ENCODE measurements around the gene POU2F1. TPM values are rescaled to one million over a fixed set of nuclear protein-coding genes. Genes with fewer than 3 reads are reported as not detected.

POU2F1 gene
- total RNA-seq, 2 donors from 2014 or later, result 48.6 to 49.4 TPM

DNA sequence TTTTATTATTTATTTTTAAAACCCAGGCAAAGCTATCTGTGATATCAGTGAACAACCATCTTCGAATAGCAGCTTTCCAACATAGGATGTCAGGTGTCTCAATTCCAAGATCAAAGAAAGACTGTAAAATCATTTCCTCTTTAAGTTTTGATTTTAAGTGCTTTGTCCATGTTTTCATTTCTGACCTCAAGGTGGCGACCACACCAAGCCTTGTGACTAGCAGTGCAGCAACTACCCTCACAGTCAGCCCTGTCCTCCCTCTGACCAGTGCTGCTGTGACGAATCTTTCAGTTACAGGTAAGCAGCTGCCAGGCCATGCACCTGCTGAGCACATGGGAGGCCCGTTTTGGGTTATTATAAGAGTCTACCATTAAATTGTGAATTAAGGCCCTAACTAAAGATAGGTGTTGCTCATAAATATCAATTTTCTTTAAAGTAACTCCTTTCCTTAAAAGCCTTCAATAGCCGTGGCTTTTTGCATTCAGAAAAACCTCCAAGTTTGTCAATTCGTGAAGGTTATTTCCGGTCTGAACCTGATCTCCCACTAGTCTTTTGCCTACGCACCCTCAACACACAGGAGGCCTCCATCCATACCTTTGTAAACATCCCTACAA, 180.7 kb downstream of the POU2F1 start:
- Mint-ChIP-seq H3K36me3 (ENCODE audit: low read depth) (peaks cover 54% of the 10 kb centered on the region), H3K4me1 (no peaks in the 10 kb centered on the region), H3K27me3 (ENCODE audit: insufficient read depth) (no peaks in the 10 kb centered on the region), H3K9me3 (no peaks in the 10 kb centered on the region), H3K27ac (no peak overlapping the region), H3K4me3 (no peak overlapping the region)
- peaks cover 67% of the 10 kb centered on the region for H3K36me3 ChIP-seq (ENCODE audit: control insufficient read depth, insufficient read depth, low read length)
- TF ChIP-seq CTCF (conservative IDR thresholded peaks at IDR 0.05), result peak; percentile 83
- DNase-seq, result peak; percentile 79
- WGBS, 2 experiments (ENCODE audit: insufficient coverage in 1 of 2, insufficient read length in 1 of 2), result 70 to 81% methylated on average over 6 to 8 of the region's 8 CpGs
- no peak overlapping the region for H3K4me3 ChIP-seq (ENCODE audit: low read length)
- no peak overlapping the region for H3K9ac ChIP-seq (ENCODE audit: extremely low read depth, low read length, poor library complexity, severe bottlenecking)
- H3K27ac ChIP-seq (ENCODE audit: low read depth, low read length), result no peak overlapping the region
- H3K4me1 ChIP-seq (ENCODE audit: control insufficient read depth, insufficient read depth, low read length), result no peaks in the 10 kb centered on the region
- no peaks in the 10 kb centered on the region for H3K27me3 ChIP-seq (ENCODE audit: control insufficient read depth, insufficient read depth, low read length, poor library complexity, severe bottlenecking)
- H3K9me3 ChIP-seq (ENCODE audit: control insufficient read depth, low read length), result no peaks in the 10 kb centered on the region

GRCh38 chr1:167404161-167404888, 183.6 kb downstream of the POU2F1 start:
- H3K4me1 Mint-ChIP-seq, result no peaks in the 10 kb centered on the region
- Histone ChIP-seq H3K4me1 (ENCODE audit: control insufficient read depth, insufficient read depth, low read length) (no peaks in the 10 kb centered on the region), H3K9me3 (ENCODE audit: control insufficient read depth, low read length) (no peaks in the 10 kb centered on the region), H3K27me3 (ENCODE audit: control insufficient read depth, insufficient read depth, low read length, poor library complexity, severe bottlenecking) (no peaks in the 10 kb centered on the region), H3K27ac (ENCODE audit: low read depth, low read length) (peak overlapping the region; percentile 2), H3K9ac (ENCODE audit: extremely low read depth, low read length, poor library complexity, severe bottlenecking) (no peak overlapping the region), H3K4me3 (ENCODE audit: low read length) (no peak overlapping the region), H3K36me3 (ENCODE audit: control insufficient read depth, insufficient read depth, low read length) (peaks cover 55% of the 10 kb centered on the region)
- no peaks in the 10 kb centered on the region for H3K27me3 Mint-ChIP-seq (ENCODE audit: insufficient read depth)
- 91 to 95% methylated on average over 4 of the region's 4 CpGs for WGBS, 2 experiments (ENCODE audit: insufficient coverage in 1 of 2, insufficient read length in 1 of 2)
- no peak overlapping the region for H3K4me3 Mint-ChIP-seq
- no peaks in the 10 kb centered on the region for H3K9me3 Mint-ChIP-seq
- no peak for TF ChIP-seq CTCF (conservative IDR thresholded peaks at IDR 0.05)
- H3K27ac Mint-ChIP-seq, result no peak overlapping the region
- H3K36me3 Mint-ChIP-seq (ENCODE audit: low read depth), result peaks cover 37% of the 10 kb centered on the region
- DNase-seq, result no peak

DNA sequence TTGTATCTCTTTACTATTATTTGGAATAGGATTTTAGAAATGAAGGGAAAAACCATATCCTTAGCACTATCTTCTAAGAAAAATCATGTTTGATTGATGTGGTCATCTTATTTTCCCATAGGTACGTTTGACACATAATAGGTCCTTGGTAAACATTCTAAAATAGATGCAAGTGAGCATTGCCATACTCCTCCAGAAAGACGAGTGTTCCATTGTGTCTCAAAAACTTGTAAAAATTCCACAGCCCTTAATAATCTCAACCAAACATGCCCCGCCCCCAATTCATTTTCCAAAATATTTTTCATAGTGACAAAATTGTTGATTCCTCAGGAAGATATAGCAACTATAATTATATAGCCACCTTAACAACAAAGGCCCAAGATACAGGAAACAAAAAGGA, 184.2 kb downstream of the POU2F1 start:
- no peaks in the 10 kb centered on the region for H3K9me3 Mint-ChIP-seq
- TF ChIP-seq CTCF (conservative IDR thresholded peaks at IDR 0.05), result no peak
- peaks cover 41% of the 10 kb centered on the region for H3K36me3 Mint-ChIP-seq (ENCODE audit: low read depth)
- Histone ChIP-seq H3K9ac (ENCODE audit: extremely low read depth, low read length, poor library complexity, severe bottlenecking) (no peak overlapping the region), H3K4me1 (ENCODE audit: control insufficient read depth, insufficient read depth, low read length) (no peaks in the 10 kb centered on the region), H3K9me3 (ENCODE audit: control insufficient read depth, low read length) (no peaks in the 10 kb centered on the region), H3K27me3 (ENCODE audit: control insufficient read depth, insufficient read depth, low read length, poor library complexity, severe bottlenecking) (no peaks in the 10 kb centered on the region), H3K4me3 (ENCODE audit: low read length) (no peak overlapping the region), H3K36me3 (ENCODE audit: control insufficient read depth, insufficient read depth, low read length) (peaks cover 55% of the 10 kb centered on the region), H3K27ac (ENCODE audit: low read depth, low read length) (no peak overlapping the region)
- no peaks in the 10 kb centered on the region for H3K27me3 Mint-ChIP-seq (ENCODE audit: insufficient read depth)
- H3K4me3 Mint-ChIP-seq, result no peak overlapping the region
- no peak overlapping the region for H3K27ac Mint-ChIP-seq
- no peak for DNase-seq
- H3K4me1 Mint-ChIP-seq, result no peaks in the 10 kb centered on the region
- 79 to 92% methylated on average over 2 to 3 of the region's 3 CpGs for WGBS, 2 experiments (ENCODE audit: insufficient coverage in 1 of 2, insufficient read length in 1 of 2)

Data from endodermal cell (in vitro differentiated cells).